Fibroblast of lung (primary cell): ENCODE data around the gene ZNHIT1.

Experiments
- EZH2 ChIP-seq: IDR thresholded peaks from 2 replicates; pipeline ENCODE4 v1.5.1; 2012; ENCODE audit warnings: low read length, control low read depth, mild to moderate bottlenecking; ENCODE audit errors: missing control alignments
- TF ChIP-seq, protein P1 (sequence below), 2 donors: IDR thresholded peaks in 1 of 2; conservative IDR thresholded peaks in 1 of 2; 1 replicate in 1 of 2; 2 replicates in 1 of 2; pipeline ENCODE4 v1.5.1; 2011 to 2012; ENCODE audit warnings: low read length in 2 of 2, control low read depth in 1 of 2, inconsistent platforms in 1 of 2, low read depth in 1 of 2, mild to moderate bottlenecking in 1 of 2

DNA sequence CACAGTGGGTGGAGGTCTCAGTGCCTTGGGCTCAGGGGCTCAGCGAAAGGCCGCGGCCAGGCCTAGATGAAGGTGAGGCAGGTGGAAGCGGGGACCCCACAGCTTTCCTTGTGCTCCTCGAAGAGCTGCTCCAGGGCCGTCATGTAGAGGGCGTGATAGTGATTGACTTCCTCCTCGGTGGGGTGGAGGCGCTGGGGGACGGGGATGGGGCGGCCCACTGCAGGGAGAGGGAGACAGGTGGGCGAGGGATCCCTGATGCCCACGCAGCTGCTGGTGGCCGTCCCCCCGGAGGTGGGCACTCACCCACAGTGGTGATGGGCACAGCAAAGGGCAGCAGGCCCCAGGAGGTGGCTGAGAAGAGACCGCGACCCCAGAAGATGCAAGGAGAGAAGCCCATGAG, 22.1 kb upstream of the ZNHIT1 start:
- TF ChIP-seq, protein P1, sequence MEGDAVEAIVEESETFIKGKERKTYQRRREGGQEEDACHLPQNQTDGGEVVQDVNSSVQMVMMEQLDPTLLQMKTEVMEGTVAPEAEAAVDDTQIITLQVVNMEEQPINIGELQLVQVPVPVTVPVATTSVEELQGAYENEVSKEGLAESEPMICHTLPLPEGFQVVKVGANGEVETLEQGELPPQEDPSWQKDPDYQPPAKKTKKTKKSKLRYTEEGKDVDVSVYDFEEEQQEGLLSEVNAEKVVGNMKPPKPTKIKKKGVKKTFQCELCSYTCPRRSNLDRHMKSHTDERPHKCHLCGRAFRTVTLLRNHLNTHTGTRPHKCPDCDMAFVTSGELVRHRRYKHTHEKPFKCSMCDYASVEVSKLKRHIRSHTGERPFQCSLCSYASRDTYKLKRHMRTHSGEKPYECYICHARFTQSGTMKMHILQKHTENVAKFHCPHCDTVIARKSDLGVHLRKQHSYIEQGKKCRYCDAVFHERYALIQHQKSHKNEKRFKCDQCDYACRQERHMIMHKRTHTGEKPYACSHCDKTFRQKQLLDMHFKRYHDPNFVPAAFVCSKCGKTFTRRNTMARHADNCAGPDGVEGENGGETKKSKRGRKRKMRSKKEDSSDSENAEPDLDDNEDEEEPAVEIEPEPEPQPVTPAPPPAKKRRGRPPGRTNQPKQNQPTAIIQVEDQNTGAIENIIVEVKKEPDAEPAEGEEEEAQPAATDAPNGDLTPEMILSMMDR (conservative IDR thresholded peaks at IDR 0.05 in 1 of 2, IDR thresholded peaks at IDR 0.05 in 1 of 2; ENCODE audit: low read depth in 1 of 2, low read length in 2 of 2): no peak
- no peak for TF ChIP-seq EZH2
